Measurements from ENCODE around the gene NRL.

NRL gene

DNA sequence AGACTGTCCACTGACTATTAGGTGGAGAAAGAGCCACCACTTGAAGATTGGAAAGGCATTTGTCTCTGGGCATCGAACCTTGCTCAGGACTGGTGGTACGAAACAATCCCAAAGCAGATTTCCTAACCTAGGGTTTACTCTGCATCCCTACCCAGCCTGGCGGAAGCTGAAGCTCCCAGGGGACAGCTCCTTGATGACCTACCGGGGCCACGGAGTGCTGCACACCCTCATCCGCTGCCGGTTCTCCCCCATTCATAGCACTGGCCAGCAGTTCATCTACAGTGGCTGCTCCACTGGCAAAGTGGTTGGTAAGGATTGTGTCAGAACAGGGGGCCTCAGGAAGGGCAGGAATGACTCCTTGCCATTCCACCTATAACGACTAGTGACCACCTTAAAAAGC lies 6.5 kb upstream of the NRL start:
- no peak overlapping the region for H3K9ac ChIP-seq (ENCODE audit: low read length)
- H3K36me3 ChIP-seq (ENCODE audit: control insufficient read depth, insufficient read depth, low read length, severe bottlenecking): peaks cover 57% of the 10 kb centered on the region
- DNase-seq (ENCODE audit: low read depth): no peak
- no peak overlapping the region for H3K4me3 ChIP-seq (ENCODE audit: low read length)
- no peaks in the 10 kb centered on the region for H3K9me3 ChIP-seq (ENCODE audit: control insufficient read depth, low read length)
- H3K27me3 ChIP-seq (replicated peaks; ENCODE audit: control insufficient read depth, insufficient read depth, low read length): no peaks in the 10 kb centered on the region
- H3K4me1 ChIP-seq (ENCODE audit: control insufficient read depth, insufficient read depth, low read length): peaks cover under 1% of the 10 kb centered on the region

- no peak overlapping the region for H3K4me3 ChIP-seq (ENCODE audit: low read length)
- H3K9me3 ChIP-seq (ENCODE audit: control insufficient read depth, low read length): no peaks in the 10 kb centered on the region
- H3K27me3 ChIP-seq (replicated peaks; ENCODE audit: control insufficient read depth, insufficient read depth, low read length): no peaks in the 10 kb centered on the region
- DNase-seq (ENCODE audit: low read depth): no peak
- H3K9ac ChIP-seq (ENCODE audit: low read length): no peak overlapping the region
- H3K4me1 ChIP-seq (ENCODE audit: control insufficient read depth, insufficient read depth, low read length): peaks cover 10% of the 10 kb centered on the region
- H3K36me3 ChIP-seq (ENCODE audit: control insufficient read depth, insufficient read depth, low read length, severe bottlenecking): peaks cover 57% of the 10 kb centered on the region
Measured at GRCh38 chr14:24119691-24120090, 4.9 kb upstream of the NRL start.

DNA sequence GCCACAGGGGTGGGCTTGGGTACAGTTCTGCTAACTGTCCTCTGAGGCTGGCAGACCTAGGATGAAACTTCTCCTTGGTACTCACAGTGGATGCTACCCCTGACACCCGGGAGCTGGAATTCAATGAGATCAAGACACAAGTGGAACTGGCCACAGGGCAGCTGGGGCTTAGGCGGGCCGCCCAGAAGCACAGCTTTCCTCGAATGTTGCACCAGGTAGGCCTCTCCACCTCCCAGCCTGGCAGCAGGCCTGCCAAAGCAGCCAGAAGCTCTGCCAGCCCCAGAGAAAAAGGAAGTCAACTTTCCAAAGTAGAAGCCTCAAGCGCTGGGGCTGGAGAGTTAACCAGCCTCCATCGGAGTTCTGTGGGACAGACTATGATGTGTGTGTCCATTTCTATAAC lies 2.4 kb upstream of the NRL start:
- no peaks in the 10 kb centered on the region for H3K27me3 ChIP-seq (replicated peaks; ENCODE audit: control insufficient read depth, insufficient read depth, low read length)
- no peak overlapping the region for H3K4me3 ChIP-seq (ENCODE audit: low read length)
- H3K9me3 ChIP-seq (ENCODE audit: control insufficient read depth, low read length): no peaks in the 10 kb centered on the region
- no peak for DNase-seq (ENCODE audit: low read depth)
- H3K36me3 ChIP-seq (ENCODE audit: control insufficient read depth, insufficient read depth, low read length, severe bottlenecking): peaks cover 45% of the 10 kb centered on the region
- H3K9ac ChIP-seq (ENCODE audit: low read length): no peak overlapping the region
- H3K4me1 ChIP-seq (ENCODE audit: control insufficient read depth, insufficient read depth, low read length): peaks cover 15% of the 10 kb centered on the region

DNA sequence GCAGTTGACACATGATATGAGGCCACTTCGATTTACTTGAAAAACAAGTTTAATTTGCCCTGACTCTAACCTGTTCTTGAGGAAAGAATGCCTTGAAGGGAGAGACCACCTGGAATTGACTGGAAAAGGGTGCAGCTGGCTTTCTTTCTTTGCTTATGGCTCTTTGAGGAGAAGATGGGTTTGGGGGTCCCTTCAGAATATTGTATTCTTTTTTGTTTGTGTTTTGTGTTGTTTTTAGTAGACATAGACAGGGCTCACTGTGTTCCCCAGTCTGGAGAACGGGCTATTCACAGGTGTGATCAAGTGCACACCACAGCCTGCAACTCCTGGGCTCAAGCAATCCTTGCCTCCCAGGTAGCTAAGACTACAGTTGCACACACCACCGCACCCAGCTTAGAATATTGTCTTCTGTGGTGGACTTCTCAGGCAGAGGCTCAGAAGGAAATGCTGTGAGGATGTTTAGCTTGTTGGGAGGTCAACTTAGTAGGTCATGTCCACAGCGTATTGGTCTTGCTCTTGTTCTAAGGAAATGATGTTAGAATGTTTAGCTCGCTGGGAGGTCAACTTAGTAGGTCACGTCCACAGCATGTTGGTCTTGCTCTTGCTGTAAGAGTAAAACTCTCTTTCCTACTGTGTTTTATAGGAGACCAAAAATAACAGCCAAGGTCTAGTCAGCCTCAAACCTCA lies 1.5 kb upstream of the NRL start:
- H3K36me3 ChIP-seq (ENCODE audit: control insufficient read depth, insufficient read depth, low read length, severe bottlenecking): peaks cover 38% of the 10 kb centered on the region
- H3K4me1 ChIP-seq (ENCODE audit: control insufficient read depth, insufficient read depth, low read length): peaks cover 15% of the 10 kb centered on the region
- no peaks in the 10 kb centered on the region for H3K27me3 ChIP-seq (replicated peaks; ENCODE audit: control insufficient read depth, insufficient read depth, low read length)
- H3K4me3 ChIP-seq (ENCODE audit: low read length): peak overlapping the region; percentile 87
- H3K9ac ChIP-seq (ENCODE audit: low read length): no peak overlapping the region
- no peaks in the 10 kb centered on the region for H3K9me3 ChIP-seq (ENCODE audit: control insufficient read depth, low read length)
- DNase-seq (ENCODE audit: low read depth): no peak

DNA sequence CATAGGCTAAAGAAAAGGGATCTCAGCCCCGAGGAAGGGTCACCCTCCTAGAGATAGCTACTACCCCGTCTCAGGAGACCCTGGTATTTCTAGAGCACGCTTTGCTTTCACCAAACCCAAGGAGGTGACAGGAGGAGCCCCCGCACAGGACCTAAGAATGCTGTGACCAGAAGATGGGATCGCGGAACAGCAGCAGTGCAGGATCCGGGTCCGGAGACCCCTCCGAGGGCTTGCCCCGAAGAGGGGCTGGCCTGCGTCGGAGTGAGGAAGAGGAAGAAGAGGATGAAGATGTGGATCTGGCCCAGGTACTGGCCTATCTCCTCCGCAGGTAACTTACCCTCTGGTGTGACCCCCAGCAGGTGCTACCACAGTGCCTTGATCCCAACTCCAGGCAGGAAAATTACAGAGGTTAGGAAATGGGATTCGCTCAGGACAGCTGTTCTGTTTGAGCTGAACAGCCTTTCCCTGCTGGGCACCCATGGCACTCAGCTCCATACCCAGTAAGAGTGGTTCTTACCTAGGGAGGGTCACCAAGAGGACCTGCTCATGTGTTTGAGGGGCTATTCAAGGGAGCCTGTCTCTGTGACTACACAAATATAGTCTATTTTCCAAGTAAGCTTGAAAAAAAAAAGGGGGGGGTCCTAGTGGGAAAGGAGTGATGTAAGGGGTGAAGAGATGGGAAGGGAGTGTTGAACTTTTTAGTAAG lies 826 bp upstream of the NRL start:
- Histone ChIP-seq H3K9ac (ENCODE audit: low read length) (peak overlapping the region; percentile 95), H3K9me3 (ENCODE audit: control insufficient read depth, low read length) (no peaks in the 10 kb centered on the region), H3K36me3 (ENCODE audit: control insufficient read depth, insufficient read depth, low read length, severe bottlenecking) (peaks cover 31% of the 10 kb centered on the region), H3K27me3 (replicated peaks; ENCODE audit: control insufficient read depth, insufficient read depth, low read length) (no peaks in the 10 kb centered on the region), H3K4me3 (ENCODE audit: low read length) (peak overlapping the region; percentile 87), H3K4me1 (ENCODE audit: control insufficient read depth, insufficient read depth, low read length) (peaks cover 15% of the 10 kb centered on the region)
- DNase-seq (ENCODE audit: low read depth): no peak

DNA sequence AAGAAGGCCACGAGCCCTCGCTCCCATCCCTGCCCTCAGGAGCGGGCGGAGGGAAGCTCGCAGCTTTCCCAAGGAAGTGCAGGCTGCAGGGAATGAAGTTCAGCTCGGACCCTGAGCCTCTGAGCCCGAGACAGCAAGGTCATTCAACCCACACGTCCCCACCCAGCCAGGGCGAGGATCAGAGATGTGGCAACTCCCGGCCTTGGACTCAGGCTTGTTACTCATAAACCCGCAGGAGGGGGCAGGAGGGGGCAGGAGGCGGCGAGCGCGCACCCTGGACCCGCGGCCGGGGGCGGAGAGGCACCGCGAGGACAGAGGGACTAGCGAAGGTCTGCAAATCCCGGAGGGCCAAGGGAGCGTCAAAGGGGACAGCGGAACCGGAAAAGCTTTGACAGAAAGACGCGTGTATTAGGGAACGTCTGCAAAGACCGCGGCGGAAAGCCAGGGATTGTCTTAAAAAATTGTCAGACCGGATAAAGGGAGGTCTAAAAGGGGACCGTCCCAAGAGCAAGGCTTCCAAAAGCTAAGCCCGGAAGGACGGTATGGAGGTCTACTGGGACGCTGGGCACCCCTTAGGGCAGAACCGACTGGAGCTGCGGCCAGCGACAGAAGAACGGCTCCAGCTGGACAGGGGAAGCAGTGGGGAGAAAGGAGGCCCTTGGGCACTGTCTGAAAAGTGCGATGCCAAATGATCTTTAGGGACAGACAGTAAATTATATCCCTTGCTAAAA lies 783 bp downstream of the NRL start:
- DNase-seq (ENCODE audit: low read depth): peak; percentile 93
- Histone ChIP-seq H3K27me3 (replicated peaks; ENCODE audit: control insufficient read depth, insufficient read depth, low read length) (no peaks in the 10 kb centered on the region), H3K36me3 (ENCODE audit: control insufficient read depth, insufficient read depth, low read length, severe bottlenecking) (peaks cover 19% of the 10 kb centered on the region), H3K4me3 (ENCODE audit: low read length) (peak overlapping the region; percentile 87), H3K4me1 (ENCODE audit: control insufficient read depth, insufficient read depth, low read length) (peaks cover 15% of the 10 kb centered on the region), H3K9me3 (ENCODE audit: control insufficient read depth, low read length) (no peaks in the 10 kb centered on the region), H3K9ac (ENCODE audit: low read length) (peak overlapping the region; percentile 95)

GRCh38 chr14:24113379-24113800 lies 1.4 kb downstream of the NRL start:
- peak overlapping the region; percentile 95 for H3K9ac ChIP-seq (ENCODE audit: low read length)
- peaks cover 15% of the 10 kb centered on the region for H3K4me1 ChIP-seq (ENCODE audit: control insufficient read depth, insufficient read depth, low read length)
- H3K36me3 ChIP-seq (ENCODE audit: control insufficient read depth, insufficient read depth, low read length, severe bottlenecking): peaks cover 14% of the 10 kb centered on the region
- H3K9me3 ChIP-seq (ENCODE audit: control insufficient read depth, low read length): no peaks in the 10 kb centered on the region
- peak overlapping the region; percentile 87 for H3K4me3 ChIP-seq (ENCODE audit: low read length)
- no peaks in the 10 kb centered on the region for H3K27me3 ChIP-seq (replicated peaks; ENCODE audit: control insufficient read depth, insufficient read depth, low read length)
- DNase-seq (ENCODE audit: low read depth): no peak

DNA sequence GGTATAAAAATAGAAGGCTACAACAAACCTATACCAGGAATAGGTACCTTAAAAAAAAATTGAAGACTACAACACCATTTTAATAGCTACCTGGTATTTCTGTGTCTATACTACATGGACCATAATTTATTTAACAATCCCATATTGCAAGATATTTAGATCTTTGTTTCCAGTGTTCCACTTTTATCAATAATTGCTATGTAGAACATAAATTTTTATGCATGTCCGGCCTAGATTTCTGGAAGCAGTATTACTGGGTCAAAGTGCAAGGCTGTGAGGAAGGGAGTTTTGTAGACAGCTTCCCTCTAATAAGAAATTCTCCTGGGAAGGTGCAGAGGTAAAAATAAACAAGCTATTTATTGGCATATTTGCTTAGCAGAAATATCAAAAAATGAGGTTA lies 4.2 kb downstream of the NRL start:
- Histone ChIP-seq H3K27me3 (replicated peaks; ENCODE audit: control insufficient read depth, insufficient read depth, low read length) (no peaks in the 10 kb centered on the region), H3K4me3 (ENCODE audit: low read length) (no peak overlapping the region), H3K4me1 (ENCODE audit: control insufficient read depth, insufficient read depth, low read length) (peaks cover 7% of the 10 kb centered on the region), H3K9me3 (ENCODE audit: control insufficient read depth, low read length) (no peaks in the 10 kb centered on the region), H3K36me3 (ENCODE audit: control insufficient read depth, insufficient read depth, low read length, severe bottlenecking) (no peaks in the 10 kb centered on the region), H3K9ac (ENCODE audit: low read length) (no peak overlapping the region)
- DNase-seq (ENCODE audit: low read depth): no peak

- Histone ChIP-seq H3K9me3 (ENCODE audit: control insufficient read depth, low read length) (no peaks in the 10 kb centered on the region), H3K4me1 (ENCODE audit: control insufficient read depth, insufficient read depth, low read length) (peaks cover 5% of the 10 kb centered on the region), H3K4me3 (ENCODE audit: low read length) (no peak overlapping the region), H3K36me3 (ENCODE audit: control insufficient read depth, insufficient read depth, low read length, severe bottlenecking) (no peaks in the 10 kb centered on the region), H3K9ac (ENCODE audit: low read length) (no peak overlapping the region), H3K27me3 (replicated peaks; ENCODE audit: control insufficient read depth, insufficient read depth, low read length) (no peaks in the 10 kb centered on the region)
- no peak for DNase-seq (ENCODE audit: low read depth)
Measured at GRCh38 chr14:24110060-24110459, 4.7 kb downstream of the NRL start.

GRCh38 chr14:24108336-24108874 lies 6.3 kb downstream of the NRL start:
- H3K9me3 ChIP-seq (ENCODE audit: control insufficient read depth, low read length): no peaks in the 10 kb centered on the region
- no peak overlapping the region for H3K4me3 ChIP-seq (ENCODE audit: low read length)
- H3K27me3 ChIP-seq (replicated peaks; ENCODE audit: control insufficient read depth, insufficient read depth, low read length): no peaks in the 10 kb centered on the region
- no peak overlapping the region for H3K9ac ChIP-seq (ENCODE audit: low read length)
- peaks cover 2% of the 10 kb centered on the region for H3K4me1 ChIP-seq (ENCODE audit: control insufficient read depth, insufficient read depth, low read length)
- H3K36me3 ChIP-seq (ENCODE audit: control insufficient read depth, insufficient read depth, low read length, severe bottlenecking): peaks cover 12% of the 10 kb centered on the region
- no peak for DNase-seq (ENCODE audit: low read depth)

DNA sequence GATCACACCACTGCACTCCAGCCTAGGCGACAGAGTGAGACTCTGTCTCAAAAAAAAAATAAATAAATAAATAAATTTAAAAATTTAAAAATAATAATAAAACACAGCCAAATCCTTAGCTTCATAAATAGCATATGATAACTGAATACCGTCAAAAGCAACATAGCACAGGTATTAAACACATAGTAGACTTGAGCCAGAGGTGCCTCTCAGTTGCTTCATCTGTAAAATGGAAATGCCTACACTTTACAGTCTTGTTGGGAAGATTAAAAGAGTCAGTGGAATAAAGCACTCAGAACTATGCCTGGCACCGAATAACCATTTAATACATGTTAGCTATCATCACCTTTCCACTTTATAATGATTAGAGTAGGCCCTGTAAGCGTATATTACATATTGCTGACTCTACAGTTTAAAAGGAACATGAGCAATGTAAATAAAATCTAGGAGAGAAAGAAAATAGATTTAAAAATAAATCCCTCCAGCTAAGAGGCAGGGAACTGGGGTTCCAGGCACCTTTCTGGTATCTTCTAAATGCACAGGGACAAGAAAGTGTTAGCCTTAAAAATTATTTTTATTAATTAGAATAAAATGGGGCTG lies 8.0 kb downstream of the NRL start:
- H3K27me3 ChIP-seq (replicated peaks; ENCODE audit: control insufficient read depth, insufficient read depth, low read length): no peaks in the 10 kb centered on the region
- H3K9me3 ChIP-seq (ENCODE audit: control insufficient read depth, low read length): no peaks in the 10 kb centered on the region
- no peak for DNase-seq (ENCODE audit: low read depth)
- H3K4me3 ChIP-seq (ENCODE audit: low read length): no peak overlapping the region
- peaks cover 23% of the 10 kb centered on the region for H3K36me3 ChIP-seq (ENCODE audit: control insufficient read depth, insufficient read depth, low read length, severe bottlenecking)
- no peak overlapping the region for H3K9ac ChIP-seq (ENCODE audit: low read length)
- no peaks in the 10 kb centered on the region for H3K4me1 ChIP-seq (ENCODE audit: control insufficient read depth, insufficient read depth, low read length)

Data from adipocyte (in vitro differentiated cells).